Hematopoietic multipotent progenitor cell treated with erythropoietin and hydrocortisone succinate and interleukin-3 and kit ligand, for 6 days (in vitro differentiated cells): ENCODE results near the gene CNDP1.
"Not testable (repeated sequence)": the region's sequence is repeated elsewhere in the genome, so short reads cannot be mapped to it uniquely, and the experiment has no call there.

Experiments
- DNase-seq: peaks from one replicate; pipeline ENCODE4 v3.0.0-alpha.2; 2015

The CNDP1 gene

GRCh38 chr18:74534150-74534969 is at the start of gene CNDP1:
CNDP1 (plus strand) TSS chr18:74534500; CDS start chr18:74534668, 168 bp downstream.
- no peak for DNase-seq

- DNase-seq = no peak
These were observed 48.0 kb upstream of the CNDP1 start for GRCh38 chr18:74486119-74486849.

- DNase-seq = no peak
These were observed 45.9 kb upstream of the CNDP1 start for GRCh38 chr18:74488354-74488753.

DNA sequence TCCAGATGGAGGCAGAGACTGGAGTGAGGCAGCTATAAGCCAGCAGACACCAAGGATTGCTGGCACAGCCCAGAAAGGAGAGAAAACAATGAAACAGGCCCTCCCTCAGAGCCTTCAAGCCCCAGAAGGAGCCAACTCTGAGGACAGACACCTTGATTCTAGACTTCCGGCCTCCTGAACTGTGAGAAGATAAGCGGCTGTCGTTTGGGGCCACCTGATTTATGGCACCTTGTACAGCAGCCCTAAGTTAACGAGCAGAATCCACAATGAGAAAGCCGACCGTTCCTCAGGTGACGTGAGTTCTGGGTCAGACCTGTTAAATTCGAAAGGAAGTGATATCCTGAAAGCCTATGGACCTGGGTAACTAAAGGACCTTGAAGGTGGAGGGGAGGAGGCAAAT is 45.4 kb upstream of the CNDP1 start:
- no peak for DNase-seq

DNA sequence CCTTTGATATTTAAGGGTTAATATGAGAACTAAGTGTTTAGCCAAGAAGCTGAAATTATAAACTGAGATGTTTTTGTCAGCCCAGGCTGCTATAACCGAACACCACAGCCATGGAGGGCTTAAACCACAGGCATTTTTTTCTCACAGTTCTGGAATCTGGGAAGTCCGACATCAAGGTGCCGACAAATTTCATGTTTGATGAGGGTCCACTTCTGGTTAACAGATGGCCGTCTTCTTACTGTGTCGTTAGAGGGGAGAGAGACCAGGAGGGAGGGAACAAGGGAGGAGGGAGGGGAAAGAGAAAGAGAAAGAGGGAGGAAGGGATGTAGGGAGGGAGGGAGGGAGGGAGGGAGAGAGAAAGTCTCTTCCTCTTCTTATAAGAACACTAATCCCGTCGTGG is 44.6 kb upstream of the CNDP1 start:
- no peak for DNase-seq

- DNase-seq = no peak
These were observed 42.0 kb upstream of the CNDP1 start for GRCh38 chr18:74492259-74492658.

DNA sequence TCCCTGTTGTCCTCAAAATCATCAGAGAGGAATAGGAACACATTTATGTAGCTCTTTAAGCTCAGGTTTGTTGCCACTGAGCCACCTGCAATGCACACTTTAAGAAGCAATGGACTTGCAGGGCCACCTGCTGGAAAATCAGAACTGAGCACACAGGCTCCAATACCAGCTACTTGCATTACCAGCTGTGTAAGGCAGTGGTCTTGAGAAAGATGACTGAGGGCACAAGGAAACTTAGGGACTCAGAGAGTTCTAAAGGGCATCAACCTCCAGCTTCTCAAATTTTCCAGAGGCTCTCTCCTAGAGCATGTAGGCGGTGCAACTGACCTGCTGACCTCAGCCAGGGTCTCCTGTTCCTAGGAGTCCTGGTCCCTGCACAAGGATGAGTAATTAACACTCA is 40.6 kb upstream of the CNDP1 start:
- peak; percentile 68 for DNase-seq

GRCh38 chr18:74494514-74494913 is 39.8 kb upstream of the CNDP1 start:
- no peak for DNase-seq

GRCh38 chr18:74495581-74496507 is 38.5 kb upstream of the CNDP1 start, which contains the start of gene CNDP2:
CNDP2 (plus strand) TSS chr18:74496363; CDS start chr18:74499974, 3,611 bp downstream.
- peak; percentile 100 for DNase-seq

DNA sequence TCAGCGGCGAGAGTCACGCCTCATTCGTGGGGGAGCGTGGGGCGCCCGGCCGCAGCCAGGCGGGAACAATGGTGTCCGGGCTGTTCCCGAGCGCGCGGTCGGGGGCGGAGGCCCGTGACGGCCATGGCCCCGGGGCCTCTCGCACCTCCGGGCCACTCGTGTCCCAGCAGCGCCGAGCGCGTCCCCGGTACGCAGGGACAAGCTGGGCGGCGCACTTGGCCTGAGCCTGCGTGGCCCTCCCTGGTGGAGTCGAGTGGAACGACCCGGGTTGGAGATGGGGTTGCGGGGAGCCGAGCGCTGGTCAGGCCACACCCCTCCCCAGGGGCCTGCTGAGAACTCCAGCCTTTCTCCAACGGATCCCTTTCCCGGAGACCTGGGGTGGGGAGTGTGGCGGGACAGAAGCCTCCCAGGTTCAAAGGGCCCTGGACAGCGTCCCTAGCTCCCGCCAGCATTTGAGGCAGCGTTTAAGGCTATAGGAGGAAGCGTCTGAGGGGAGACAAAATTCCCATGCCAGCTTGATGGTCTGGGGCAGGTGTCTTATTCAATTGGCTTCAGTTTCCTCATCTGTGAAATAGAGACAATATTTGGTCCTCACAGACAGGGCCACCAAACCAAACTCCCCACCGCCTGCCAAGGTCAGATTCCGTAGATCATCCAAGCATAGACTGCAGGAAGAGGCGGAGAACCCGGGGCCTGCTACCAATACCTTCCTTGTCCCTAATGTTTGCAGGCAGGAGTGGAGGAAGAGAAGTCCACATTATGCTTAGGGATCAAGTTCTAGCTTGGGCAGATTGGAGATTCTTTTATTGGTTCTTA is 37.6 kb upstream of the CNDP1 start:
- DNase-seq = peak; percentile 70

GRCh38 chr18:74497324-74497676 is 37.0 kb upstream of the CNDP1 start:
- peak; percentile 19 for DNase-seq

- DNase-seq = peak; percentile 11
These were observed 36.5 kb upstream of the CNDP1 start for GRCh38 chr18:74497778-74498177.

GRCh38 chr18:74498712-74499627 is 35.3 kb upstream of the CNDP1 start:
- DNase-seq = peak; percentile 75

DNA sequence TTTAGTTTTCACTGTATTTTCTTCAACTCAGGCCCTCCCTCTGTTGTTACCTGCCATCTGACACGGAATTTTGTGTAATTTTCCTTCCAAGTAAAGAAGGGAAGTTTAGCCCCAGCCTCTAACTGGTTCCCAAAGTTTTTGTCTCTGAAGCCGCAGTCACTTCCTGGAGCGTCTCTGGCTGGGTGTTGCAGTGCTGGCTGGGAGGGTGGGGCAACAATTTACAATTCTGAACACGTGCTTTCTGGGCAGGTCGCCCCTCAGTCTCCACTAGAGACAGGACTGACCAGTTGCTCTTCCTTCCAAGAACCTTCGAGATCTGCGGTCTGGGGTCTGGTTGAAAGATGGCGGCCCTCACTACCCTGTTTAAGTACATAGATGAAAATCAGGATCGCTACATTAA is 34.7 kb upstream of the CNDP1 start:
- peak; percentile 87 for DNase-seq

DNA sequence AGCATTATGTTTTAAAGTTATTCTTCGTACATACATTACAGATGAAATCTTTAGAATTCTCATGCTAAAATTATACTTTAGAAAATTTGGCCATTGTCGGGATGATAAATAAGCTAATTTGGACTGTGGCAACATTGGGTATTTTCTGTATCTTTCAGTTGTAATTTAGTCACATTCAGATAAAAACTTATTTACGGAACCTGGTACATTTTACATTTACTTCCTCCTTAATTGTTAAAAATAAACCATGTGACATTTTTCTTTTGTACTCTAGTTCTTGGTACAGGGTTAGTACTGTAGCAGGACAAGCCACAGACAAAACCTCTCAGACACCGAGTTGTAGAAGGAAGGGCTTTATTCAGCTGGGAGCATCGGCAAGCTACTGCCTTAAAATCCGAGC is 33.9 kb upstream of the CNDP1 start:
- DNase-seq = no peak

DNA sequence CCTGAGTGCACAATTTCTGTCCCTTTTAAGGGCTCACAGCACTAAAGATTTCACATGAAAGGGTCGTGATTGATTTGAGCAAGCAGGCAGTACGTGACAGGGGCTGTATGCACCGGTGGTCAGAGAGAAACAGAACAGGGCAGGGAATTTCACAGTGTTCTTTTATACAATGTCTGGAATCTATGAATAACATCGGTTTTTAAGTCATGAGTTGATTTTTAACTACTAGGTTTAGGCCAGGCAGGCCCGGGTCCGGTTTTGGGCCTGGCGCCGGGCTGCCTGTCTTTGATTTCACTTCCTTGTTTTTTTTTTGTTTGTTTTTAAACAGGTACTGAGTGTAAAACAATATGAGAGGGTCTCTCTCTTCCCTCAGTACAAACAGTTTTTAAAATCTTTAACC is 33.5 kb upstream of the CNDP1 start:
- not testable (repeated sequence) for DNase-seq

- DNase-seq = no peak
These were observed 32.9 kb upstream of the CNDP1 start for GRCh38 chr18:74501386-74501785.

GRCh38 chr18:74503137-74503536 is 31.2 kb upstream of the CNDP1 start:
- DNase-seq = peak; percentile 48

GRCh38 chr18:74505776-74506175 is 28.5 kb upstream of the CNDP1 start:
- DNase-seq = no peak

- no peak for DNase-seq
These were observed 27.7 kb upstream of the CNDP1 start for GRCh38 chr18:74506448-74507084.
